Sigmoid colon (tissue), 7 donors: ENCODE measurements around the gene MITF. TPM values are rescaled to one million over a fixed set of nuclear protein-coding genes. Genes with fewer than 3 reads are reported as not detected.

Source experiments
- DNase-seq: peaks from one replicate; pipeline ENCODE4 v3.0.0-alpha.2; 2019
- H3K27ac ChIP-seq, 4 donors: fragments of 200-600 bp; sonication (generic); one replicate each; pipeline ENCODE4 v1.5.1; 2016 to 2019; ENCODE audit warnings: mild to moderate bottlenecking in 1 of 4
- H3K27me3 ChIP-seq, 3 donors: fragments of 200-600 bp; sonication (generic); one replicate each; pipeline ENCODE4 v1.5.1; 2019; ENCODE audit warnings: mild to moderate bottlenecking in 1 of 3
- H3K36me3 ChIP-seq, 4 donors: fragments of 200-600 bp; sonication (generic); one replicate each; pipeline ENCODE4 v1.5.1; 2016 to 2019
- H3K4me1 ChIP-seq, 4 donors: fragments of 200-600 bp; sonication (generic); one replicate each; pipeline ENCODE4 v1.5.1; 2017 to 2019
- H3K4me3 ChIP-seq, 4 donors: fragments of 200-600 bp; sonication (generic); one replicate each; pipeline ENCODE4 v1.5.1; 2017 to 2019; ENCODE audit warnings: mild to moderate bottlenecking in 2 of 4, moderate library complexity in 1 of 4
- H3K9me3 ChIP-seq, 4 donors: fragments of 200-600 bp in 3 of 4; sonication (generic) in 3 of 4; one replicate each; pipeline versions ENCODE4 v1.5.1 to v1.6.1; 2013 to 2019
- EP300 ChIP-seq, 4 donors: sonication (generic); formaldehyde crosslinking; IDR thresholded peaks; one replicate each; pipeline ENCODE4 v1.6.1; 2017; ENCODE audit warnings: antibody characterized with exemption in 4 of 4
- POLR2A ChIP-seq, 2 donors: fragments of 450-650 bp; IDR thresholded peaks; one replicate each; pipeline ENCODE4 v1.6.1; 2016; ENCODE audit warnings: antibody characterized with exemption in 2 of 2, mild to moderate bottlenecking in 2 of 2, moderate library complexity in 2 of 2
- POLR2AphosphoS5 ChIP-seq, 4 donors: sonication (generic); formaldehyde crosslinking; IDR thresholded peaks; one replicate each; pipeline ENCODE4 v1.6.1; 2017; ENCODE audit warnings: antibody characterized with exemption in 4 of 4
- WGBS, 2 donors: extraction: QIAGEN DNeasy Blood & Tissue Kit; methylation state at CpG; one replicate each; pipeline ENCODE4 v1.1.7; 2013; 5-methylcytosine and 5-hydroxymethylcytosine counted together
- intact Hi-C: fragments of 100-400 bp; cut with DNase I; formaldehyde crosslinking; loops from one replicate; pipeline ENCODE4 v1.15.1; 2023
- polyA plus RNA-seq, 3 donors: library from polyadenylated mRNA; stranded (reverse); fragments of 200-250 nt; gene quantifications; one replicate each; pipeline ENCODE4 v1.2.3, GENCODE V29; 2013
- total RNA-seq, 4 donors: library from RNA; depleted of rRNA; stranded (reverse); fragments of >200 nt; gene quantifications; one replicate each; pipeline ENCODE4 v1.1.0, GENCODE V29; 2016
- TF ChIP-seq, protein P1 (sequence below), 4 experiments: fragments of 450-650 bp in 3 of 4; fragments of 200-600 bp in 1 of 4; IDR thresholded peaks; one replicate each; pipeline ENCODE4 v1.5.1; 2016 to 2019; ENCODE audit warnings: antibody characterized with exemption in 4 of 4, mild to moderate bottlenecking in 3 of 4, moderate library complexity in 2 of 4
- donor health status: healthy with polysubstance abuse.
- donor health status: Bipolar disorder and iron deficiency.
- donor health status: healthy.

Gene MITF
- total and polyA plus RNA-seq, 7 donors: 2.1 to 73.2 (median 65.4) TPM

GRCh38 chr3:69740103-69741021, 1.1 kb downstream of the MITF start:
- peak overlapping the region; percentile 85 to 93 (median 90) for H3K27ac ChIP-seq
- no peaks in the 10 kb centered on the region for H3K27me3 ChIP-seq
- DNase-seq: peak; percentile 68
- H3K36me3 ChIP-seq: no peaks in the 10 kb centered on the region
- 21 to 23% methylated on average over 26 of the region's 26 CpGs for WGBS, 2 donors
- peak overlapping the region; percentile 80 to 94 (median 86) for H3K4me3 ChIP-seq
- H3K9me3 ChIP-seq: no peaks in the 10 kb centered on the region
- TF ChIP-seq, protein P1, sequence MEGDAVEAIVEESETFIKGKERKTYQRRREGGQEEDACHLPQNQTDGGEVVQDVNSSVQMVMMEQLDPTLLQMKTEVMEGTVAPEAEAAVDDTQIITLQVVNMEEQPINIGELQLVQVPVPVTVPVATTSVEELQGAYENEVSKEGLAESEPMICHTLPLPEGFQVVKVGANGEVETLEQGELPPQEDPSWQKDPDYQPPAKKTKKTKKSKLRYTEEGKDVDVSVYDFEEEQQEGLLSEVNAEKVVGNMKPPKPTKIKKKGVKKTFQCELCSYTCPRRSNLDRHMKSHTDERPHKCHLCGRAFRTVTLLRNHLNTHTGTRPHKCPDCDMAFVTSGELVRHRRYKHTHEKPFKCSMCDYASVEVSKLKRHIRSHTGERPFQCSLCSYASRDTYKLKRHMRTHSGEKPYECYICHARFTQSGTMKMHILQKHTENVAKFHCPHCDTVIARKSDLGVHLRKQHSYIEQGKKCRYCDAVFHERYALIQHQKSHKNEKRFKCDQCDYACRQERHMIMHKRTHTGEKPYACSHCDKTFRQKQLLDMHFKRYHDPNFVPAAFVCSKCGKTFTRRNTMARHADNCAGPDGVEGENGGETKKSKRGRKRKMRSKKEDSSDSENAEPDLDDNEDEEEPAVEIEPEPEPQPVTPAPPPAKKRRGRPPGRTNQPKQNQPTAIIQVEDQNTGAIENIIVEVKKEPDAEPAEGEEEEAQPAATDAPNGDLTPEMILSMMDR (IDR thresholded peaks at IDR 0.05): no peak
- TF ChIP-seq EP300 (IDR thresholded peaks at IDR 0.05) (no peak), POLR2A (IDR thresholded peaks at IDR 0.05) (no peak), POLR2AphosphoS5 (IDR thresholded peaks at IDR 0.05) (peak in 1 of 4 donors; percentile 13)
- intact Hi-C loops: loop anchor here (5.0 kb wide), 1 partner anchor 127 kb away; no protein-coding TSS in a partner anchor
- peaks cover 0 to 60% (median 50%) of the 10 kb centered on the region in 4 donors for H3K4me1 ChIP-seq

GRCh38 chr3:69741032-69741767, 1.9 kb downstream of the MITF start:
- Histone ChIP-seq H3K4me1 (peaks cover 0 to 68% (median 58%) of the 10 kb centered on the region in 4 donors), H3K4me3 (peak overlapping the region; percentile 80 to 94 (median 86)), H3K27ac (peak overlapping the region; percentile 85 to 93 (median 90)), H3K9me3 (no peaks in the 10 kb centered on the region), H3K36me3 (no peaks in the 10 kb centered on the region), H3K27me3 (no peaks in the 10 kb centered on the region)
- intact Hi-C loops: loop anchor here (5.0 kb wide), 1 partner anchor 126 kb away; no protein-coding TSS in a partner anchor
- no peak for DNase-seq
- TF ChIP-seq, protein P1 (IDR thresholded peaks at IDR 0.05): no peak
- TF ChIP-seq POLR2AphosphoS5 (IDR thresholded peaks at IDR 0.05): peak in 1 of 4 donors; percentile 48
- WGBS, 2 donors: 77 to 83% methylated on average over 13 of the region's 13 CpGs

DNA sequence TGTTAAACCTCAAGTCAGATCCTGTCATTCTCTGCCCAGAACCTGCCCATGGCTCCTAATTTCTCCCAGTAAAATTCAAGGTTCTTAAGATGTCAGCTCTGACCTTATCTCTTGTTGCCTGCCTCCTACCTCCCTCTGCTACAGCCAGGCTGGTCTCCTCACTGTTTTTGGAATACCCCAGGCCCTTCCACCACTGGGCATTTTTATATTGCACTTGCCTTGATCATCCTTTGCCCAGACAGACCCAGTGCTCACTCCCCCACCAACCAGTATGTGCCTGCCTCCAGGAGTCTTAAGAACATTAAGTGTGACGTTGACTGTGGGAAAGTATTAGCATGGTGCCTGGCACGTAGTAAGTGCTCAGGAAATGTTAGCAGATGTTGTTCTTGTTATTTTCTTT, 3.1 kb downstream of the MITF start:
- Histone ChIP-seq H3K36me3 (no peaks in the 10 kb centered on the region), H3K27me3 (no peaks in the 10 kb centered on the region), H3K4me3 (peak overlapping the region in 1 of 4 donors; percentile 89), H3K4me1 (peaks cover 0 to 80% (median 69%) of the 10 kb centered on the region in 4 donors), H3K9me3 (no peaks in the 10 kb centered on the region), H3K27ac (peak overlapping the region; percentile 85 to 93 (median 90))
- DNase-seq: no peak
- WGBS, 2 donors: 83 to 89% methylated on average over 2 of the region's 2 CpGs
- intact Hi-C loops: loop anchor here (5.0 kb wide), 1 partner anchor 125 kb away; no protein-coding TSS in a partner anchor
- TF ChIP-seq EP300 (IDR thresholded peaks at IDR 0.05): no peak
- TF ChIP-seq, protein P1 (IDR thresholded peaks at IDR 0.05): no peak
- TF ChIP-seq POLR2AphosphoS5 (IDR thresholded peaks at IDR 0.05): no peak
- no peak for TF ChIP-seq POLR2A (IDR thresholded peaks at IDR 0.05)

DNA sequence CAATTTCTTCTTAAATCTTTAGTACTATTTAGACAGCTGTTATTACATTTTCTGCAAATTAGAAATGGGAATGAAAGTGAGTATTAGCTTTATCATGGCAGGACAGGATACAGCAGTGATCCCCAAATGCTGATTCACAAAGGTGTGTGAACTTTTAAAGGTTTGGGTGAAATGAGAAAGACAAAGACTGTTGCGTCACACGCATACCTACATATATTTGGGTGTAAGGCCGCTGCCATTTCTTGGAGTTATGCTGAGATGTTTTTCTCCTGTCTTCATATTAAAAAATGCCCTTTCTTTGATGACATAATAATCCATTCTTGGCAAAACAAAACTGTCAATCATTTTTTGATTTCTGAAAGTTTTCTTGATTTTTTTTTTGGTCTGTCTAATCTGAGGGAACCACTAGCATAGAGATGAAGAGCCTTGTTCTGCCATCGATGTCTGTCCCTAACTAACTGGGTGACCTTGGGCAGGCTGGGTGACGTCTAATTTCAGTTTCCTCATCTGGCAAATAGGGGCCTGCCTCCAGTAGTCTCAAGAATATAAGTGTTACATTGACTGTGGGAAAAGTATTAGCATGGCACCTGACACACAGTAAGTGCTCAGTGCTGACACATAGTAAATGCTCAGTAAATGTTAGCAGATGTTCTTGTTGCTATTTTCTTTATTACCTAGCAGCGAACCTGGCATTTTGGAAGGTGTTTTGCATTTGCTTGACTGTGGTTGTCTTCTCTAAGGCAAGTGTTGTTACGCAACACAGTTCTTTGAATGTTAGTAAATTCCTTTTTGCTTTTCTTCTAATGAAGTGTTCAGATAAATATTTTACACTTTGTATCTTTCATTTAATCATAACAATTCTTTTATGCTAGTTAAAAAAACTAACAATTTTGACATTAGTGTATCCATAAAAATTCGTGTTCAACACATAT, 5.0 kb downstream of the MITF start:
- no peaks in the 10 kb centered on the region for H3K27me3 ChIP-seq
- intact Hi-C loops: loop anchor here (2.0 to 5.0 kb wide), 2 partner anchors 41 to 123 kb away; no protein-coding TSS in a partner anchor
- no peaks in the 10 kb centered on the region for H3K9me3 ChIP-seq
- peaks cover 0 to 88% (median 80%) of the 10 kb centered on the region in 4 donors for H3K4me1 ChIP-seq
- no peak for DNase-seq
- TF ChIP-seq POLR2A (IDR thresholded peaks at IDR 0.05) (no peak), EP300 (IDR thresholded peaks at IDR 0.05) (no peak), POLR2AphosphoS5 (IDR thresholded peaks at IDR 0.05) (no peak)
- TF ChIP-seq, protein P1 (IDR thresholded peaks at IDR 0.05): no peak
- no peak overlapping the region for H3K4me3 ChIP-seq
- peak overlapping the region; percentile 85 to 93 (median 90) for H3K27ac ChIP-seq
- WGBS, 2 donors: 83 to 85% methylated on average over 8 of the region's 8 CpGs
- no peaks in the 10 kb centered on the region for H3K36me3 ChIP-seq
